GM12878 (cell line): ENCODE measurements around the gene MMRN2. TPM values are rescaled to one million over a fixed set of nuclear protein-coding genes. Genes with fewer than 3 reads are reported as not detected.

Experiments used
- BCL3 ChIP-seq: IDR thresholded peaks from 2 replicates; pipeline ENCODE4 v1.6.1; 2011; ENCODE audit warnings: borderline replicate concordance, low read depth, mild to moderate bottlenecking, moderate library complexity, low read length; ENCODE audit not compliant: insufficient read depth, poor library complexity, severe bottlenecking
- BCLAF1 ChIP-seq: fragments of 450-650 bp; IDR thresholded peaks from 2 replicates; pipeline ENCODE4 v1.6.1; 2017; ENCODE audit warnings: antibody characterized with exemption, mild to moderate bottlenecking, moderate library complexity
- CBX5 ChIP-seq: sonication (generic); IDR thresholded peaks from 2 replicates; pipeline ENCODE4 v1.6.1; 2016; ENCODE audit warnings: low read depth, moderate library complexity, mild to moderate bottlenecking, inconsistent platforms
- CEBPZ ChIP-seq: fragments of 150-350 bp; IDR thresholded peaks from 2 replicates; pipeline ENCODE4 v1.6.1; 2016; ENCODE audit warnings: low read depth, low read length
- CHD1 ChIP-seq: IDR thresholded peaks from 2 replicates; pipeline ENCODE4 v1.6.1; 2012; ENCODE audit warnings: low read depth, low read length, improper control_type of control experiment
- EZH2 ChIP-seq: IDR thresholded peaks from 2 replicates; pipeline ENCODE4 v1.6.1; 2012; ENCODE audit warnings: low read depth, mild to moderate bottlenecking, control low read depth, inconsistent platforms, low read length, borderline replicate concordance; ENCODE audit not compliant: control insufficient read depth
- FOXK2 ChIP-seq: fragments of 450-650 bp; IDR thresholded peaks from 2 replicates; pipeline ENCODE4 v1.6.1; 2017; ENCODE audit warnings: mild to moderate bottlenecking, moderate library complexity
- GABPA ChIP-seq: IDR thresholded peaks from 2 replicates; pipeline ENCODE4 v1.6.1; 2014; ENCODE audit warnings: antibody characterized with exemption, low read depth, mild to moderate bottlenecking, inconsistent platforms
- MEF2B ChIP-seq: fragments of 450-650 bp; IDR thresholded peaks from 2 replicates; pipeline ENCODE4 v1.6.1; 2018; ENCODE audit warnings: mild to moderate bottlenecking, moderate library complexity; ENCODE audit not compliant: partially characterized antibody, poor library complexity, severe bottlenecking
- MYC ChIP-seq: IDR thresholded peaks from 2 replicates; pipeline ENCODE4 v1.6.1; 2011; ENCODE audit warnings: mild to moderate bottlenecking, low read length, moderate library complexity, inconsistent platforms; ENCODE audit not compliant: insufficient read depth, insufficient replicate concordance, insufficient read length, severe bottlenecking
- NFXL1 ChIP-seq: fragments of 450-650 bp; IDR thresholded peaks from 2 replicates; pipeline ENCODE4 v1.6.1; 2017; ENCODE audit warnings: antibody characterized with exemption, mild to moderate bottlenecking, borderline replicate concordance
- NKRF ChIP-seq: fragments of 450-650 bp; conservative IDR thresholded peaks from 2 replicates; pipeline ENCODE4 v1.6.1; 2017; ENCODE audit warnings: mild to moderate bottlenecking, moderate library complexity
- RCOR1 ChIP-seq: conservative IDR thresholded peaks from 2 replicates; pipeline ENCODE4 v1.6.1; 2012; ENCODE audit warnings: low read depth, low read length, improper control_type of control experiment
- SRF ChIP-seq, 2 experiments: IDR thresholded peaks; 2 replicates each; pipeline ENCODE4 v1.6.1; 2011; ENCODE audit warnings: low read depth in 2 of 2, low read length in 2 of 2, mild to moderate bottlenecking in 1 of 2, moderate library complexity in 1 of 2
- STAT3 ChIP-seq: IDR thresholded peaks from 2 replicates; pipeline ENCODE4 v1.6.1; 2011; ENCODE audit warnings: low read depth, low read length, improper control_type of control experiment
- SUPT20H ChIP-seq: IDR thresholded peaks from 2 replicates; pipeline ENCODE4 v1.6.1; 2011; ENCODE audit warnings: low read depth, mild to moderate bottlenecking, low read length, moderate library complexity, borderline replicate concordance; ENCODE audit not compliant: control insufficient read depth
- WRNIP1 ChIP-seq: IDR thresholded peaks from 2 replicates; pipeline ENCODE4 v1.6.1; 2011; ENCODE audit warnings: low read depth, low read length, improper control_type of control experiment, borderline replicate concordance
- YY1 ChIP-seq: IDR thresholded peaks from 2 replicates; pipeline ENCODE4 v1.6.1; 2011; ENCODE audit warnings: low read depth, mild to moderate bottlenecking, low read length
- ZNF622 ChIP-seq: fragments of 450-650 bp; IDR thresholded peaks from 2 replicates; pipeline ENCODE4 v1.6.1; 2017; ENCODE audit warnings: mild to moderate bottlenecking, inconsistent platforms
- polyA plus RNA-seq, 11 experiments: library from polyadenylated mRNA; depleted of rRNA in 4 of 11; unstranded in 6 of 11; stranded (reverse) in 5 of 11; fragments of >200 nt; fragmentation: Nextera tagmentation in 4 of 11; fragmentation: Illumina TruSeq in 1 of 11; extraction: Ambion mirVana in 4 of 11; extraction: Trizol in 1 of 11; gene quantifications; 1 replicate in 1 of 11; 2 replicates in 10 of 11; pipeline versions ENCODE4 v1.2.1 to v1.2.3, GENCODE V29; 2011 to 2016; ENCODE audit warnings: inconsistent platforms in 2 of 11, missing spikeins in 2 of 11, low read depth in 1 of 11
- total RNA-seq, 4 experiments: library from RNA; depleted of rRNA in 3 of 4; stranded (reverse); fragments of >200 nt in 3 of 4; fragmentation: Illumina TruSeq in 1 of 4; extraction: Trizol in 1 of 4; gene quantifications; 2 replicates each; pipeline versions ENCODE4 v1.2.1 to v1.2.3, GENCODE V29; 2013 to 2021

Gene MMRN2
- total and polyA plus RNA-seq, 10 of the 15 experiments (the other 5 are each of a cell fraction or from before 2014, with no cell fraction given): 0.09 to 1.0 (median 0.54) TPM; not detected in 3

GRCh38 chr10:86888585-86889381 lies 68.6 kb downstream of the MMRN2 start (continued):
- TF ChIP-seq MEF2B (peak; percentile 97), SUPT20H (no peak), RCOR1 (no peak), SRF (IDR thresholded peaks at IDR 0.05; ENCODE audit: low read depth in 2 of 2, low read length in 2 of 2) (peak in 1 of 2 experiments; percentile 74; a peak in 2 of 4 replicates), BCLAF1 (no peak), NKRF (no peak; the same call in 1 of the 2 replicates), GABPA (peak; percentile 84), BCL3 (peak; percentile 19), CBX5 (0 out of 2 replicates have a peak, but pooled peaks have one; percentile 63), CEBPZ (no peak), CHD1 (no peak), MYC (no peak), EZH2 (no peak), FOXK2 (no peak), STAT3 (no peak), NFXL1 (no peak), ZNF622 (no peak), YY1 (no peak), WRNIP1 (no peak)
